ENCODE results near the gene F7.

The F7 gene

DNA sequence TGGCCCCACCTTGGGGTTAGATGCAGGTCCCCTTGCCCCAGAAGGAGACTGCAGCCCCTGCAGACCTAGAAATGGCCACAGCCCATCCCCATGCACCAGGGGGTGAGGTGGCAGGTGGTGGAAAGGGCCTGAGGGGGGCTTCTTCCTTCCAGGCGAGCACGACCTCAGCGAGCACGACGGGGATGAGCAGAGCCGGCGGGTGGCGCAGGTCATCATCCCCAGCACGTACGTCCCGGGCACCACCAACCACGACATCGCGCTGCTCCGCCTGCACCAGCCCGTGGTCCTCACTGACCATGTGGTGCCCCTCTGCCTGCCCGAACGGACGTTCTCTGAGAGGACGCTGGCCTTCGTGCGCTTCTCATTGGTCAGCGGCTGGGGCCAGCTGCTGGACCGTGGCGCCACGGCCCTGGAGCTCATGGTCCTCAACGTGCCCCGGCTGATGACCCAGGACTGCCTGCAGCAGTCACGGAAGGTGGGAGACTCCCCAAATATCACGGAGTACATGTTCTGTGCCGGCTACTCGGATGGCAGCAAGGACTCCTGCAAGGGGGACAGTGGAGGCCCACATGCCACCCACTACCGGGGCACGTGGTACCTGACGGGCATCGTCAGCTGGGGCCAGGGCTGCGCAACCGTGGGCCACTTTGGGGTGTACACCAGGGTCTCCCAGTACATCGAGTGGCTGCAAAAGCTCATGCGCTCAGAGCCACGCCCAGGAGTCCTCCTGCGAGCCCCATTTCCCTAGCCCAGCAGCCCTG, 12.8 kb downstream of the F7 start:
- DNase-seq (ENCODE audit: low spot score), result no peak

DNA sequence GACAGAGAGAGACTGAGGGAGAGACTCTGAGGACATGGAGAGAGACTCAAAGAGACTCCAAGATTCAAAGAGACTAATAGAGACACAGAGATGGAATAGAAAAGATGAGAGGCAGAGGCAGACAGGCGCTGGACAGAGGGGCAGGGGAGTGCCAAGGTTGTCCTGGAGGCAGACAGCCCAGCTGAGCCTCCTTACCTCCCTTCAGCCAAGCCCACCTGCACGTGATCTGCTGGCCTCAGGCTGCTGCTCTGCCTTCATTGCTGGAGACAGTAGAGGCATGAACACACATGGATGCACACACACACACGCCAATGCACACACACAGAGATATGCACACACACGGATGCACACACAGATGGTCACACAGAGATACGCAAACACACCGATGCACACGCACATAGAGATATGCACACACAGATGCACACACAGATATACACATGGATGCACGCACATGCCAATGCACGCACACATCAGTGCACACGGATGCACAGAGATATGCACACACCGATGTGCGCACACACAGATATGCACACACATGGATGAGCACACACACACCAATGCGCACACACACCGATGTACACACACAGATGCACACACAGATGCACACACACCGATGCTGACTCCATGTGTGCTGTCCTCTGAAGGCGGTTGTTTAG, 13.7 kb downstream of the F7 start:
- DNase-seq (ENCODE audit: low spot score), result no peak

DNA sequence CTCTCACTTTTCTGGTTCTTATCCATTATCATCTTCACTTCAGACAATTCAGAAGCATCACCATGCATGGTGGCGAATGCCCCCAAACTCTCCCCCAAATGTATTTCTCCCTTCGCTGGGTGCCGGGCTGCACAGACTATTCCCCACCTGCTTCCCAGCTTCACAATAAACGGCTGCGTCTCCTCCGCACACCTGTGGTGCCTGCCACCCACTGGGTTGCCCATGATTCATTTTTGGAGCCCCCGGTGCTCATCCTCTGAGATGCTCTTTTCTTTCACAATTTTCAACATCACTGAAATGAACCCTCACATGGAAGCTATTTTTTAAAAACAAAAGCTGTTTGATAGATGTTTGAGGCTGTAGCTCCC, 14.2 kb downstream of the F7 start:
- DNase-seq (ENCODE audit: low spot score), result no peak

DNA sequence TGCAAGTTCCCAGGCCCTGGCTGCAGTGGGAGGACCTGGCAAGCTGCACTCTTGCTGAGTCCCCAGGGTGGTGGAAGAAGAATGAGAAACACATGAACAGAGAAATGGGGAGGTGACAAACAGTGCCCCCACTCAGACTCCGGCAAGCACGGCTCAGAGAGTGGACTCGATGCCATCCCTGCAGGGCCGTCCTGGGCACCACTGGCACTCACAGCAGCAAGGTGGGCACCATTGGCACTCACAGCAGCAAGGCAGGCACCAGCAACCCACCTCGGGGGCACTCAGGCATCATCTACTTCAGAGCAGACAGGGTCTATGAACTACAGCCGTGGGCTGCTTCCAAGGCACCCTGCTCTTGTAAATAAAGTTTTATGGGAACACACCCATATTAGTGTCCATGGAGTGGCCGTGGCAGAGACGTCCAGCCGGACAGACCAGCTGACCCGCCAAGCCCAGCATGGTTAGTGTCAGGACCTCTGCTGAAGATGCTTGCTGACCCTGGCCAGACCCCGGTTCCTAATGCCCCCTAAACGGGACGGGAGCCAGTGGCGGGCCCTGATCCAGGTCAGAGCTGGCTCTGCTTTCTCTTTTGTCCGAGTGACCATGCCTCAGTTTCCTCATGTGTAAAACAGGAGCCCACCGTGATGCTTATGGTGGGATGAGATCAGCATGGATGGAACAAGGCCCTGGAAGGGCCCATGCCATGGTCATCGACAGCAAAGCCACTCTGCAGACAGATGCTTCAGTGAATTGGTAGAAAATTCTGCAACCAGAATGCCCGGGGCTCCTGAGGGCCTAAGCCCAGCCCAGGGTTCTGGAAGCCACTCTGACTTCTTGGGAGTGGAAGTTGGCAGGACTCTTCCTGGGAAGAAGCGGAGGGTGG, 14.9 kb downstream of the F7 start:
- DNase-seq (ENCODE audit: low spot score), result no peak

DNA sequence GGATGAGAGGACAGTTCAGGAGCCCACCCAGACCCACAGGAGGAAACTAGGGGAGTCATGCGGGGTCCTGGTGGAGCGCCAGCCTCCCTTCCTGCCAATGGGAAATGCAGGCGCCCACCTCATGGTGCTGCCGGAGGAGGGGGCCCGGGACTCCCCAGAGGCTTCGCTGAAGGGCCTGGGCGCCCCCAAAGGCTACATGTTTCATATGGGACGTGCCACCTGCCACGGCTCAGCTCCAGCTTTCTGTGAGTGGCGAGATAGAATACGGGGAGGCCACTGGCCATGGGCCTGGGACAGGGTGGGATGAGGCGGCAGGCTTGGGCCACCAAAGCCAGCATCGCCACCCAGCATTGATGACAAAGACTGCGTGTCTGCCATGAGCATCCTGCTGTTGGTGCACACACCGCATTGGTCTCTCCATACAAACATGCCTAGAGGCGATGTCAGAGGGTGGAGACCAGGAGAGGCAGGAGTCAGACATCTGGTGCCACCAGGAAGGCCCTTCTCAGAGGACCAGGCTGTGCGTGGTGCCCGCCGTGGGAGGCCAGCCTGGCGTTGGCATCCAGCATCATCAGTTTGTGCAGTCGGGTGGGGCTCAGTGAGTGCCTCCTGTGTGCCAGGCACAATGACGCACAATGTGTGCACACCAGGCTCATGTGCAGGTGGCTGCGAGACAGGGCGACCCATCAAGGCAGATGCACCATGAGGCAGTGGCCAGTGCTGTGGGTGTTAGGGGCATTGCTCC, 15.8 kb downstream of the F7 start:
- DNase-seq (ENCODE audit: low spot score), result no peak

DNA sequence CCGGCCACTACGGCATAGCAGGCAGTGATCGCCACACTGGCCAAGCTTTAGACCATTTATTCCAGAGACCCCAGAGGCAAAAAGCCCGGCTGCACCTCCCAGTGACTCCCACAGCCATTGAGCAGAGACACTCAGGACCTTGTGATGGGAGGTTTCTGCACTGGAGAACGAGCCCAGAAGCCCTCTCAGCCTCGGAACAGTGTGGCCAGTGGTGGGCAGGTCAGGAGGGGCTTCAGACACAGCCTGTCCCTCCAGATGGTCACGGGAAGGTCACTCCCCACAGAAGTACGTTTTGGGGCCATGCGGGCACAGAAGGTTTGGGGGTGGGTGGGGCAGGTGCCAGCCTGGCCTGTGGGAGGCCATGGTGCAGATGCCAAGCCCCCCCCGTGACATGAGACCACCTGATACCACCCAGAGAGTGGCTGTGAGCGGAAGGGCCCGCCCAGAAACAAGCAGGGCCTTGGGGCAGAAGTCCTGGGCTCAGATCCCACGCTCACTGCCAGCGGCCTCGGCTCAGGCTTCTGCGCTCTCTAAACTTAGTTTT, 16.4 kb downstream of the F7 start:
- no peak for DNase-seq (ENCODE audit: low spot score)

DNA sequence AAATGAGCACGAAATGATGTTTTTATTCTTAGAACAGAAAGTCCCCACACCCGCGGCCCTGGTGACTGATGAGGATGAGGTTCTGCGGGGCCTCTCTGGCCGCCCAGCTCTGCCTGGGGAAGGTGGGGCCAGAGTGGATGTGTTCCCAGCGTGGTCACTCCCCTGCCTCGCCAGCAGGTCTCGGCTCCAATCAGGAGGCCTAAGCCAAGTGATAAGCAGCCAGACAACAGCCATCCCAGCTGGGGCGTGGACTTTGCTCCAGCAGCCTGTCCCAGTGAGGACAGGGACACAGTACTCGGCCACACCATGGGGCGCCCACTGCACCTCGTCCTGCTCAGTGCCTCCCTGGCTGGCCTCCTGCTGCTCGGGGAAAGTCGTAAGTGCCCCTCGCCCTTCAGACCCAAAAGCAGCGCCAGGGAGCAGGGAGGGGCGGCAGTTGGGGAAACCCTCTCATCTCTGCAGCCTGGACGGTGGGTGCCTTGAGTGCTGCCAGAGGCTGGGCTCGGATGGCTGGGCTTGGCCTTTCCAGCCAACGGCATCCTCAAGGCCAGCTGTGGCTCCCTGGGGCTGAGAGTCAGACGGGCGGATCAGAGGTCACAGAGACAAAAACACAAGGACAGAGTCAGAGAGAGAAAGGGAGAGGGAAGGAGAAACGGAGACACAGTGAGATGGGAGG, 17.1 kb downstream of the F7 start, which contains the start of gene F10:
Gene F10 (plus strand): TSS at position 250 of the 676 bp plus-strand sequence. CDS start 57 bp downstream, at position 307.
- no peak for DNase-seq (ENCODE audit: low spot score)

DNA sequence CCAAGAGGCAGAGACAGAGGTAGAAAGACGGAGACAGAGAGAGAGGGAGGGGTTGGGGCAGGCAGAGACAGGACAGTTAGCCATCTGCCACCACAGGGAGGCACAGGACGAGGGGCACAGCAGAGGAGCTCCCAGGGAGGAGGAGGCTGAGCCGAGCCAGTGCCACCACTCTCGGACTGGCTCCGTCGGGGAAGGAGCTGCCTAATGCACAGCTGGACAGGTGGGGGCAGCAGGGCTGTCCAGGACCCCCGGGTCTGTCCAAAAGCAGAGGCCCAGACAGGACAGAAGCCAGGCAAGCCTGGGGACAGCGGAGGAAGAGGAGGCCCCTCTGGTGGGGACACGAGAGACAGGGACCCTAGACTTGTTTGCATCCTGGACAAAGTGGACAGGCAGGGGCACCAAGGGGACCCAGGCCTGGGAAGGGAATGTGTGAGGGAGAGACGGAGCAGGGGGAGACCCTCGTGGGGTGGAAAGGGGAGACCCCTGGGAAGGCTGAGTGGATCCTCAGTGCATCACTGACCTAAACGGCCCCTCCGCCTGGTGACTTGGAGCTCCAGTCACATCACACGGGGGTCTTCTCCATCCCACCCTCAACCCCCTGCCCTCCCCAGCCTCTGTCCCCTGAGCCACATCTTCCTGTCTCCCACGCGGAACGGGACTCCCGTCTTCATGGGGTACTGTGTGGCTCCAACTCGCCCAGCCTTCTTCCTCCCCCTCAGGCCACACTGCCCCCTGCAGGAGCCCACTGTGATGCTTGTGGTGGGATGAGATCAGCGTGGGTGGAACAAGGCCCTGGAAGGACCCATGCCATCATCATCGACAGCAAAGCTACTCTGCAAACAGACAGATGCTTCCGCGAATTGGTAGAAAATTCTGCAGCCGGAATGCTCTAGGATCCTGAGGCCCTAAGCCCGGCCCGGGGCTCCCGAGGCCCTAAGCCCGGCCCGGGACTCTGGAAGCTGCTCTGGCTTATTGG, 17.9 kb downstream of the F7 start:
- DNase-seq (ENCODE audit: low spot score), result no peak

DNA sequence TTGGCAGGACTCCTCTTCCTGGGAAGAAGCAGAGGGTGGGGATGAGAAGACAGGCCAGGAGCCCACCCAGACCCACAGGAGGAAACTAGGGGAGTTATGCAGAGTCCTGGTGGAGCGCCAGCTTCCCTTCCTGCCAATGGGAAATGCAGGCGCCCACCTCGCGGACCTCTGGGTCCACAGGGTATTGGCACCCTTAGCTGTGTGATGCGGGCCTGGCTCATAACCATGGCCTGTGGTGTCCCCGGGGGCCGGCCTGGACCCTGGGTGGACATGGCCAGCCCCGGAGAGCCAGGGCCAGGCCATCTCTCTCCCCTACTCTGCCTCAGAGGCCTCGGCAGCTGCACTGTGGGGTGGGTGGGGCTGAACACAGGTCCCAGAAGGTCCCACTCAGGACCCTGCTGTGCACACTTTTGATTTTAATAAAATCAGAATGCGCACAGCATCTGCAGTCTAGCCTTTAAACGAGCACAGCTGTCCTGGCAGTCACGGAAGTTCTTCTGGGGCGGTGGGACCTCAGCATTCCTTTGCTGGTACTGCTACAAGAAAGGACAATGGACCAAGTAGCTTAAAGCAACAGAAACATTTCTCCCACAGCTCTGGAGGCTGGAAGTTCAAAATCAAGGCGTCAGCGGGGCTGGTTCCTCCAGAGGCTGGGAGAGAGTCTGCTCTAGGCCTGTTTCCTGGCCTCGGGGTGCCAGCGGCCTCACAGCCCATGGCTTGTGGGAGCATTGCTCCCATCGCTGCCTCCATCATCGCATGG, 18.8 kb downstream of the F7 start:
- DNase-seq (ENCODE audit: low spot score), result no peak

DNA sequence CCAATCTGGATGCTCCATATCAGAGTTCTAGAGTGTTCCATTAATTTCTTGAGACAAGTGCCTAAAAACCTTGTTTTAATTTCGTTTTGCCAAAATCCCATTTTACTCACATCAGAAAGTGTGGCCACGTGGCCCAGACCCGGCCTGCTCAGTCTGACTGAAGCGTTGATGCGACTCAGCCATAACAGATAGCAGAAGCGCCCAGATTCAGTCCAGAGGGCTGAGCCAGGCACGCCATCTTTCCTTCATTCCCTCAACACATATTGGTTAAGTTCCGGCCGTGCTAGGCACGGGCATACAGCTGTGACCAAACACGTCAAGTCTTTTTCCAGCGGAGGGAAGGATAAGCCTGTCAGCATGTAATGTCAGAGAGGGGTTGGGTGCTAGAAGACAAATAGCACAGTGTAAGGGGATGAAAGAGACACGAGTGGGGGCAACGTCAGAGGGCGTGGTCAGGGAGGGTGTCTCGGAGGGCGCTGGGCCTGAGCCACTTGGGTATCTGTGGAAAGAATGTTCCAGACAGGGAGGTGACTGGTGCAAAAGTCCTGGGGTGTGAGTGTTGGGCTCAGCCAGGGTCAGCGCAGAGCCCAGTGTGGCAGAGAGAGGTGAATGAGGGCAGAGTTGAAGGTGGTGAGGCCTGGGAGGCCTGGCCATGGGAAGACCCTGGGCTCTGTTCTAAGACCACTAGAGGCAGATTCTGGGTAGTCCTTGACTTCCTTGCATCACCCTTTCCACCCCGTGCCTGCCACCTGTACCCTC, 20.1 kb downstream of the F7 start:
- DNase-seq (ENCODE audit: low spot score), result no peak

DNA sequence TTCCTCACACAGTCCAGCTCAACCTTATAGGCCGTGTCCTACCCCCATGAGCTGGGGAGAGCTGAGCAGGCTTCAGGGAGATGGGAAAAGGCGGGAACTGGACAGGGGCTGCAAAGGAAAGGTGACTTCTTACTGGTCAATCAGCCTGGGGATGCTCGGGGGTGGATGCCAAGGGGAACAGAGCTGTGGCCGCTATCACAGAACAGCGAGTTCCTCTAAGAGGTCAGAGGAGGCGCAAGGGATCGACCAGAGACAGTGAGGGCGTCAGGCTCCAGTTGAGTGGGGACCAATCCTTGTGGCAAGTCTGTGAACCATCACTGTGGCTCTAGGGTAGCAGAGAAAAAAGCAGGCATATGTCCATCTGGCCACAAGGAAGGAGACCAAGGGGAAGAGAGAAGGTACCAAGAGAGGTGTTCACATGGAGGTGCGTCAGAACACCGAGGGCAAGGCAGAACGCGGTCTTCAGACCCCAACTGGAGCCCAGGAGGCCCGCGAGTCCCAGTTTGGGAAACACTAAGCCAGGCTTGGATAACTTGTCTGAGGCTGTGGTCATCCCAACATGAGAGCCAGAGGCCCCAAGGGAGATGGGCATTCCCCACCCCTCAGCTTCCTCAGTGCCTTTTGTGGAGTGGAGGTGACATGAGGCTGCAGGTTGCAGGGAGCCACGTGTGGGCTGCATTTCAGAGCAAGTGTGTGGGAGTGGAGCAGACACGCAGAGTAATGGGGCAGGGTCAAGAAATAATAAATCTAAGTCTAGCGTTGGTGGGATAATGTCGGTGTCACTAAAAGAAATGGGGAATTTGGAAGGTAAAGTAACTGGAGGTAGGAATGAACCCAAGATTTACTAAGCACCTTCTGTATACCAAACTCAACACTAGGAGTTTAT, 20.9 kb downstream of the F7 start:
- no peak for DNase-seq (ENCODE audit: low spot score)

DNA sequence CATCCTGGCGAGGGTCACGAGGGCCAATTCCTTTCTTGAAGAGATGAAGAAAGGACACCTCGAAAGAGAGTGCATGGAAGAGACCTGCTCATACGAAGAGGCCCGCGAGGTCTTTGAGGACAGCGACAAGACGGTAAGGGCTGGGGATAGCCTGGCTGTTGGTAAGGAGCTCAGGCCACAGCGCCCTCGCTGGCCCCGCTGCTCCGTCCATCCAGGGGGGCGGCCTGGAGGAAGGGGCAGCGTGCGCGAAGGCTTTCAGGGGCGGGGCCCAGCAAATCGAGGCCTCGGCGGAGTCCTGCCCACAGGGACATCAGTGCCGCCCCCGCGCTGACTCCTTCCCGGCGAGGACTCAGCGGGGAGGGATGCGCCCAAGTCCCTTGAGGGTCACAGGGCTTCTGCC, 23.9 kb downstream of the F7 start:
- DNase-seq (ENCODE audit: low spot score), result no peak

DNA sequence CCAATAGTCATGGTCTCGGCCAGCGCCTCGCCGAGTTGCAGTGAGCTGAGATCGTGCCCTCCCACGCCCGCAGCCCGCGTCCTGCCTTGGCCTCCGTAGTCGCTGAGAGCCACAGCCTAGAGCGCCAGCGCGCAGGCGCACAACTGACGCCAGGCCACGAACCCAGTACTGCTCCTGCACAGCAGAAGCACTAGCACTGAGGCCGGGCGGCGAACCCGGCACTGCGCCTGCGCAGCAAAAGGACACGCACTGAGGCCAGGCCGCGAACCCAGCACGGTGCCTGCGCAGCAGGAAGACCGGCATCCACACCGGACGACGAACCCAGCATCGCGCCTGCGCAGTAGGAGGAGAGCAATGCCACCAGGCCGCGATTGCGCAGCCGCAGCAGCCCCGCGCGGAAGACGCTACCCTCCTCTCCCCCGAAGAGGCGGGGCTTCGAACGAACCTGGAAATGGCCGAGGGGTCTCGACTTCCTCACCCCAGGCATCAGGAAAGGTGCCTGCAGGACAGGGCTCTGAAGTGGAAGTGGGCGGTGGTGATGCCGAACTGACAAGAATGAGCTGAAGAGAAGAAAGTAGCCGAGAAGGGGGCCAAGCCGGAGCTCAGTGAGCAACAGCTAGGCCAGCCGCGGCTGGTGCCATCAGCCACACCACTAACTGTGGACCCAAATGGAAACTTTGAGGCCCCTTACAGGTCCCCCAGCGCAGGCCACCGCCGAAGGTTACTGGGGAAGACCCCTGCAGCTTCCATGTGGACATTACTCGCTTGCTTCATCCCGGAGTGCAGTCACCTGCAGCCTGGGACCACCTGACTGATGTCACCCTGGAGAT, 24.5 kb downstream of the F7 start:
- DNase-seq (ENCODE audit: low spot score), result no peak

DNA sequence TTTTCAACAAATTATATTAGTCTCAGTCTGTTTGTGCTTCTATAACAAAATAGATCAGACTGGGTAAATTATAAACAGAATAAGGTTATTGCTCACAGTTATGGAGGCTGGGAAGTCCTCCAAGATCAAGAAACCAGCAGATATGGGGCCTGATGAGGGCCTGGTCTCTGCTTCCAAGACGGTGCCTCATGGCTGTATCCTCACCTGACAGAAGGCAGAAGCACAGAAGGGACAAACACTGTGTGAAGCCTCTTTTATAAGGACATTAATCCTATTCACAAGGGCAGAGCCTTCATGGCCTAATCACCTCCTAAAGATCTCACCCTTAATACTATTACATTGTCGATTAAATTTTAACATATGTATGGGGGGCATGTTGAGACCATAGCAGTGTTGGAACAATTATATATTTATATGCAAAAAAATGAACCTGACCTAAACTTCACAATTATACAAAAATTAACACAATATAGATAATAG, 29.7 kb downstream of the F7 start:
- no peak for DNase-seq (ENCODE audit: low spot score)

DNA sequence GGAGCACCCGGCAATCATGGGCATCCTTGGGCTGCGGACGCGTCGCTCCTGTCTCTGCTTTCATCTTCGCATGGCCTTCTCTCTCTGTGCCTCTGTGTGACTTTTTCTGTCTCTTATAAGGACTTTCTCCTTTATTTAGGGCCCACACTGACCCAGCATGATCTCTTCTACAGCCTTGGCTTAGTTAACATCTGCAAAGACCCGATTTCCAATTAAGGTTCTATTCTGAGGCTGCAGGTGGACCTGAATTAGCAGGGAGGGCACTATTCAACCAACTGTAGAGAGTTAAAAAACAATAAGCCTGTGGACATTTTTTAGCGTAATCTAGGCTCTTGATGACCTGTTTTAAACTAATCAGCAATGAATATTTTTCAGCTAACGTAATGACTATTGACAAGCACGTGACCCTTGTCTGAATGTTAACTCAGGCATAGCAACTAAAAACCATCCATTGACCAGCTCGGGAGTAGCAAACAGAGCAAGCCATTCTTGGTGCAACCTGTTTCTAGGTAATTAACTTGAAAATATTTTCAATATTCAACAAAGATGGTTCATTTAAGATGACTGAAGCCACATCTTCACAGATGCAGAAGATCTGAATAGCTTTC, 32.2 kb downstream of the F7 start:
- no peak for DNase-seq (ENCODE audit: low spot score)

Data from cerebellar cortex (tissue), 1 donor.